WTC11 (cell line): ENCODE results near the gene PPAN.

Experiments
- AFF4 ChIP-seq: sonication (generic); formaldehyde crosslinking; IDR thresholded peaks from 2 replicates; pipeline ENCODE4 v1.8.1; 2023; ENCODE audit warnings: mild to moderate bottlenecking, missing genetic modification reagents, borderline replicate concordance
- CREB1 ChIP-seq: sonication (generic); formaldehyde crosslinking; IDR thresholded peaks from 2 replicates; pipeline ENCODE4 v1.8.0; 2023; ENCODE audit warnings: mild to moderate bottlenecking, missing genetic modification reagents
- CREM ChIP-seq: sonication (generic); formaldehyde crosslinking; IDR thresholded peaks from 2 replicates; pipeline ENCODE4 v1.8.1; 2022; ENCODE audit warnings: mild to moderate bottlenecking, missing genetic modification reagents, moderate library complexity
- CTCF ChIP-seq: fragments of 200-600 bp; IDR thresholded peaks from 2 replicates; pipeline ENCODE4 v1.8.0; 2022; ENCODE audit warnings: antibody characterized with exemption
- E2F4 ChIP-seq: sonication (generic); formaldehyde crosslinking; IDR thresholded peaks from 2 replicates; pipeline ENCODE4 v1.8.1; 2022; ENCODE audit warnings: low read depth, mild to moderate bottlenecking, moderate library complexity, missing genetic modification reagents, borderline replicate concordance
- FOXP1 ChIP-seq: sonication (generic); formaldehyde crosslinking; IDR thresholded peaks from 2 replicates; pipeline ENCODE4 v1.8.0; 2022; ENCODE audit warnings: missing genetic modification reagents, mild to moderate bottlenecking, moderate library complexity, borderline replicate concordance
- JAZF1 ChIP-seq: fragments of 250-450 bp; sonication (Bioruptor Pico); IDR thresholded peaks from 2 replicates; pipeline ENCODE4 v1.9.0; 2021; ENCODE audit warnings: moderate library complexity, mild to moderate bottlenecking, inconsistent platforms
- JUN ChIP-seq: sonication (generic); formaldehyde crosslinking; IDR thresholded peaks from 2 replicates; pipeline ENCODE4 v1.8.0; 2023; ENCODE audit warnings: mild to moderate bottlenecking, missing genetic modification reagents
- MAX ChIP-seq: sonication (generic); formaldehyde crosslinking; IDR thresholded peaks from 2 replicates; pipeline ENCODE4 v1.8.0; 2022; ENCODE audit warnings: mild to moderate bottlenecking, missing genetic modification reagents
- MXD4 ChIP-seq: fragments of 250-450 bp; sonication (Bioruptor Pico); IDR thresholded peaks from 2 replicates; pipeline ENCODE4 v1.8.0; 2021; ENCODE audit warnings: mild to moderate bottlenecking, moderate library complexity, borderline replicate concordance
- NR2C2 ChIP-seq: sonication (generic); formaldehyde crosslinking; IDR thresholded peaks from 2 replicates; pipeline ENCODE4 v1.8.0; 2022; ENCODE audit warnings: mild to moderate bottlenecking, missing genetic modification reagents
- SMAD3 ChIP-seq: sonication (generic); formaldehyde crosslinking; IDR thresholded peaks from 2 replicates; pipeline ENCODE4 v1.8.0; 2022; ENCODE audit warnings: missing genetic modification reagents, mild to moderate bottlenecking, borderline replicate concordance
- SP1 ChIP-seq: sonication (generic); formaldehyde crosslinking; conservative IDR thresholded peaks from 2 replicates; pipeline ENCODE4 v1.8.1; 2022; ENCODE audit warnings: missing genetic modification reagents
- USF2 ChIP-seq: sonication (generic); formaldehyde crosslinking; IDR thresholded peaks from 2 replicates; pipeline ENCODE4 v1.8.1; 2023; ENCODE audit warnings: mild to moderate bottlenecking, missing genetic modification reagents, moderate library complexity

- TF ChIP-seq CTCF (no peak), E2F4 (CRISPR knock-in tag) (no peak), NR2C2 (CRISPR knock-in tag) (no peak), JUN (CRISPR knock-in tag) (no peak), CREB1 (CRISPR knock-in tag) (no peak), MXD4 (CRISPR knock-in tag) (no peak), FOXP1 (CRISPR knock-in tag) (no peak), SP1 (CRISPR knock-in tag) (no peak), SMAD3 (CRISPR knock-in tag) (no peak), JAZF1 (CRISPR knock-in tag) (no peak), AFF4 (CRISPR knock-in tag) (no peak), CREM (CRISPR knock-in tag) (no peak), MAX (CRISPR knock-in tag) (no peak), USF2 (no peak)
Measured at GRCh38 chr19:10093295-10094186, 12.6 kb upstream of the PPAN start.
